HG02981 (cell line): Measurements from ENCODE around the gene GGT6.
"Not testable (repeated sequence)": the region's sequence is repeated elsewhere in the genome, so short reads cannot be mapped to it uniquely, and the experiment has no call there.

ENCODE experiments used
- ATAC-seq: cut with Tn5 transposase; IDR thresholded peaks from one replicate; pipeline ENCODE4 v1.9.1; 2021; ENCODE audit warnings: mild to moderate bottlenecking, moderate library complexity; ENCODE audit not compliant: unreplicated experiment

The GGT6 gene

GRCh38 chr17:4592240-4593005, 32.0 kb upstream of the GGT6 start:
- ATAC-seq: no peak

GRCh38 chr17:4591529-4591928, 31.2 kb upstream of the GGT6 start:
- no peak for ATAC-seq

GRCh38 chr17:4590981-4591453, 30.6 kb upstream of the GGT6 start:
- ATAC-seq: no peak

- not testable (repeated sequence) for ATAC-seq
Observed at GRCh38 chr17:4590042-4590441, 29.7 kb upstream of the GGT6 start.

GRCh38 chr17:4588898-4589625, 28.7 kb upstream of the GGT6 start:
- no peak for ATAC-seq

- ATAC-seq: no peak
Observed at GRCh38 chr17:4588391-4588790, 28.0 kb upstream of the GGT6 start.

GRCh38 chr17:4587803-4588202, 27.4 kb upstream of the GGT6 start:
- no peak for ATAC-seq

- ATAC-seq: no peak
Observed at GRCh38 chr17:4587195-4587594, 26.8 kb upstream of the GGT6 start.

GRCh38 chr17:4586043-4586442, 25.7 kb upstream of the GGT6 start:
- no peak for ATAC-seq

GRCh38 chr17:4585638-4585994, 25.2 kb upstream of the GGT6 start:
- no peak for ATAC-seq

- ATAC-seq: no peak
Observed at GRCh38 chr17:4584917-4585637, 24.7 kb upstream of the GGT6 start.

- no peak for ATAC-seq
Observed at GRCh38 chr17:4584101-4584916, 23.9 kb upstream of the GGT6 start, which contains the start of gene SMTNL2. TSS of gene SMTNL2 (plus strand) at chr17:4584529. CDS start at chr17:4584606, 77 bp downstream.

GRCh38 chr17:4583782-4584100, 23.4 kb upstream of the GGT6 start:
- ATAC-seq: no peak

- ATAC-seq: no peak
Observed at GRCh38 chr17:4583206-4583605, 22.8 kb upstream of the GGT6 start.

- no peak for ATAC-seq
Observed at GRCh38 chr17:4582691-4583090, 22.3 kb upstream of the GGT6 start.

GRCh38 chr17:4582101-4582501, 21.7 kb upstream of the GGT6 start:
- ATAC-seq: no peak

GRCh38 chr17:4580291-4580690, 19.9 kb upstream of the GGT6 start:
- ATAC-seq: no peak

GRCh38 chr17:4579678-4580077, 19.3 kb upstream of the GGT6 start:
- ATAC-seq: no peak

GRCh38 chr17:4578349-4578748, 18.0 kb upstream of the GGT6 start:
- not testable (repeated sequence) for ATAC-seq

GRCh38 chr17:4577386-4577993, 17.1 kb upstream of the GGT6 start:
- ATAC-seq: no peak
